Choroid plexus epithelial cell (primary cell): Measurements from ENCODE around the gene SH3PXD2A.
A peak's percentile ranks its signal among the peaks of the same experiment; 100 is the strongest.
"Not testable (repeated sequence)": the region's sequence is repeated elsewhere in the genome, so short reads cannot be mapped to it uniquely, and the experiment has no call there.

Experiments
- DNase-seq: peaks from one replicate; pipeline ENCODE4 v3.0.0-alpha.2; 2010; ENCODE audit warnings: low read depth
- H3K4me3 ChIP-seq: 2 replicates; pipeline ENCODE4 v1.5.1; 2011; ENCODE audit warnings: low read depth, mild to moderate bottlenecking, control low read depth, low read length, moderate library complexity
- CTCF ChIP-seq: conservative IDR thresholded peaks from 2 replicates; pipeline ENCODE4 v1.5.1; 2011; ENCODE audit warnings: low read depth, mild to moderate bottlenecking, control low read depth, inconsistent platforms, low read length, moderate library complexity

The SH3PXD2A gene

GRCh38 chr10:103818105-103818504 lies 37.3 kb downstream of the SH3PXD2A start:
- TF ChIP-seq CTCF = no peak

GRCh38 chr10:103816431-103816830 lies 38.9 kb downstream of the SH3PXD2A start:
- peak; percentile 46 for DNase-seq
- no peak for TF ChIP-seq CTCF
- no peak overlapping the region for H3K4me3 ChIP-seq

More at GRCh38 chr10:103818105-103818504, 37.3 kb downstream of the SH3PXD2A start:
- no peak for DNase-seq
- H3K4me3 ChIP-seq = no peak overlapping the region

- no peak for TF ChIP-seq CTCF
Measured at GRCh38 chr10:103814626-103815370, 40.6 kb downstream of the SH3PXD2A start.

GRCh38 chr10:103814105-103814504 lies 41.3 kb downstream of the SH3PXD2A start:
- H3K4me3 ChIP-seq = no peak overlapping the region
- TF ChIP-seq CTCF = no peak
- DNase-seq = no peak

More at GRCh38 chr10:103814626-103815370, 40.6 kb downstream of the SH3PXD2A start:
- H3K4me3 ChIP-seq = no peak overlapping the region
- DNase-seq = peak; percentile 65

GRCh38 chr10:103813312-103813711 lies 42.1 kb downstream of the SH3PXD2A start:
- not testable (repeated sequence) for H3K4me3 ChIP-seq, DNase-seq

GRCh38 chr10:103812432-103812831 lies 42.9 kb downstream of the SH3PXD2A start:
- peak; percentile 23 for DNase-seq
- H3K4me3 ChIP-seq = no peak overlapping the region
- no peak for TF ChIP-seq CTCF

- TF ChIP-seq CTCF = no peak
- no peak overlapping the region for H3K4me3 ChIP-seq
- no peak for DNase-seq
Measured at GRCh38 chr10:103812004-103812403, 43.4 kb downstream of the SH3PXD2A start.
